Measurements from ENCODE around the gene PPP1R14D. TPM values are rescaled to one million over a fixed set of nuclear protein-coding genes. Genes with fewer than 3 reads are reported as not detected.

The PPP1R14D gene
- total and polyA plus RNA-seq, 2 donors (not counting 3 experiments of a cell fraction or from before 2014, with no cell fraction given) = not detected

GRCh38 chr15:40785814-40786213 lies 42.7 kb downstream of the PPP1R14D start:
- CTCF ChIA-PET = interaction anchor here (1.0 to 3.2 kb wide), 12 partner anchors 8 to 109 kb away, joined by 3 to 21 read pairs (median 6); partner anchors contain the start of genes DNAJC17, RAD51, SPINT1 and VPS18
- Histone ChIP-seq H3K9me3 (replicated peaks; ENCODE audit: control insufficient read depth, insufficient read depth, low read length) (no peaks in the 10 kb centered on the region), H4K20me1 (replicated peaks; ENCODE audit: control insufficient read depth, extremely low read depth, insufficient read depth, low read length) (no peaks in the 10 kb centered on the region), H3K4me2 (ENCODE audit: insufficient read depth, low read length) (no peak overlapping the region), H3K9me1 (replicated peaks; ENCODE audit: control insufficient read depth, extremely low read depth, insufficient read depth, low read length) (no peaks in the 10 kb centered on the region), H3K27me3 (ENCODE audit: control insufficient read depth in 2 of 2, insufficient read depth in 2 of 2, low read length in 2 of 2) (no peaks in the 10 kb centered on the region), H2AFZ (ENCODE audit: low read depth, low read length) (no peak overlapping the region), H3K79me2 (ENCODE audit: control insufficient read depth, insufficient read depth, low read length) (peaks cover 11% of the 10 kb centered on the region), H3K9ac (replicated peaks; ENCODE audit: extremely low read depth, insufficient read depth, low read length) (no peak overlapping the region), H3K36me3 (ENCODE audit: control insufficient read depth in 2 of 2, extremely low read depth in 1 of 2, insufficient read depth in 2 of 2, low read length in 2 of 2) (no peaks in the 10 kb centered on the region), H3K4me1 (ENCODE audit: control insufficient read depth, extremely low read depth, insufficient read depth, low read length) (peaks cover 18% of the 10 kb centered on the region), H3K4me3 (replicated peaks in 1 of 3; ENCODE audit: insufficient read depth in 1 of 3, low read depth in 1 of 3, low read length in 3 of 3) (no peak overlapping the region), H3K27ac (ENCODE audit: insufficient read depth, low read depth, low read length) (no peak overlapping the region)
- intact Hi-C loops (cut with micrococcal nuclease) = loop anchor here (2.0 to 5.0 kb wide), 3 partner anchors 17 to 106 kb away; partner anchors contain the start of genes C15orf62, RMDN3 and VPS18
- DNase-seq (ENCODE audit: low read depth, low spot score) (no peak), FAIRE-seq (no peak)
- POLR2A ChIA-PET = no interaction called here
- dilution Hi-C loops (cut with MboI; ENCODE audit: extremely low pct_ligation_motif_present, low sequenced_read_pairs) = no loop called here
- TF ChIP-seq POLR2AphosphoS5 (IDR thresholded peaks at IDR 0.05; ENCODE audit: insufficient read depth, low read depth, low read length) (no peak), MAX (IDR thresholded peaks at IDR 0.05; ENCODE audit: insufficient read depth, insufficient read length) (no peak), CTCF (IDR thresholded peaks at IDR 0.05; ENCODE audit: extremely low read depth in 1 of 2, insufficient read depth in 1 of 2, low read depth in 1 of 2, low read length in 2 of 2) (no peak), GATA2 (IDR thresholded peaks at IDR 0.05; ENCODE audit: insufficient read depth, insufficient read length, low read depth, low read length) (no peak), FOS (IDR thresholded peaks at IDR 0.05; ENCODE audit: borderline replicate concordance, insufficient read depth, low read length) (no peak), POLR2A (IDR thresholded peaks at IDR 0.05; ENCODE audit: low read depth, low read length) (no peak), EZH2 (IDR thresholded peaks at IDR 0.05; ENCODE audit: borderline replicate concordance, low read depth, low read length, severe bottlenecking) (no peak), MYC (IDR thresholded peaks at IDR 0.05; ENCODE audit: low read depth, low read length) (no peak), JUN (IDR thresholded peaks at IDR 0.05; ENCODE audit: borderline replicate concordance, insufficient read depth, insufficient read length, low read depth) (no peak)
- no TSS peak for BruUV-seq (replicated peaks)

All from endothelial cell of umbilical vein (primary cell).